H1 (cell line): ENCODE measurements around the gene LIN28B. TPM values are rescaled to one million over a fixed set of nuclear protein-coding genes. Genes with fewer than 3 reads are reported as not detected.

Experiments used
- CTCF ChIA-PET: fragments of 300-600 bp; sonication (Branson Sonifier 250); formaldehyde crosslinking; loops from one replicate; lab custom pipeline; 2021; ENCODE audit not compliant: partially characterized antibody; lab: Charles Lee
- POLR2A ChIA-PET: fragments of 300-600 bp; sonication (Branson Sonifier 250); formaldehyde crosslinking; loops from one replicate; lab custom pipeline; 2021; ENCODE audit warnings: inconsistent platforms; ENCODE audit not compliant: partially characterized antibody; lab: Charles Lee
- DNase-seq, 2 experiments: peaks; one replicate each; pipeline versions ENCODE4 v3.0.0 to v3.0.0-alpha.2; 2010 to 2022; ENCODE audit warnings: low spot score in 2 of 2, low read depth in 1 of 2, mixed read lengths in 1 of 2
- FAIRE-seq: peaks from 2 replicates; lab custom pipeline; 2011; peaks lifted over from hg19 to GRCh38; lab: Jason Lieb, UNC
- H2AFZ ChIP-seq: 2 replicates; pipeline ENCODE4 v1.8.1; 2012; ENCODE audit warnings: low read length, inconsistent platforms
- H2AK5ac ChIP-seq: 2 replicates; pipeline ENCODE4 v1.6.1; 2013; ENCODE audit warnings: low read depth, low read length
- H2BK120ac ChIP-seq: replicated peaks from 2 replicates; pipeline ENCODE3; 2013; ENCODE audit warnings: low read depth, low read length, inconsistent platforms
- H2BK12ac ChIP-seq: 2 replicates; pipeline ENCODE4 v1.6.1; 2013; ENCODE audit warnings: low read depth, low read length
- H2BK15ac ChIP-seq: 2 replicates; pipeline ENCODE4 v1.6.1; 2013; ENCODE audit warnings: low read length
- H2BK20ac ChIP-seq: 2 replicates; pipeline ENCODE4 v1.6.1; 2013; ENCODE audit warnings: low read length
- H2BK5ac ChIP-seq: 2 replicates; pipeline ENCODE4 v1.6.1; 2013; ENCODE audit warnings: low read depth, low read length
- H3K14ac ChIP-seq: 2 replicates; pipeline ENCODE4 v1.6.1; 2013; ENCODE audit warnings: inconsistent platforms; ENCODE audit not compliant: insufficient read length
- H3K18ac ChIP-seq: 2 replicates; pipeline ENCODE4 v1.6.1; 2013; ENCODE audit warnings: low read length; ENCODE audit errors: extremely low read depth
- H3K23ac ChIP-seq: 2 replicates; pipeline ENCODE4 v1.6.1; 2013; ENCODE audit warnings: inconsistent platforms; ENCODE audit not compliant: insufficient read length
- H3K23me2 ChIP-seq: 2 replicates; pipeline ENCODE4 v1.6.1; 2013; ENCODE audit warnings: low read depth, low read length
- H3K27ac ChIP-seq: 2 replicates; pipeline ENCODE4 v1.6.1; 2011; ENCODE audit warnings: low read depth, low read length, inconsistent platforms
- H3K27me3 ChIP-seq, 4 experiments: replicated peaks in 1 of 4; 1 replicate in 1 of 4; 2 replicates in 3 of 4; pipeline versions ENCODE4 v1.6.1 to v1.8.1; 2011 to 2013; ENCODE audit warnings: low read length in 3 of 4, mild to moderate bottlenecking in 3 of 4, inconsistent platforms in 2 of 4, mixed read lengths in 2 of 4, moderate library complexity in 1 of 4; ENCODE audit not compliant: control insufficient read depth in 3 of 4, insufficient read depth in 3 of 4; ENCODE audit errors: extremely low read depth in 1 of 4
- H3K36me3 ChIP-seq, 4 experiments: 2 replicates each; pipeline versions ENCODE4 v1.6.1 to v1.8.1; 2011 to 2013; ENCODE audit warnings: mild to moderate bottlenecking in 4 of 4, low read length in 3 of 4, moderate library complexity in 2 of 4, control low read depth in 1 of 4, inconsistent platforms in 1 of 4; ENCODE audit not compliant: insufficient read depth in 4 of 4, control insufficient read depth in 2 of 4
- H3K4ac ChIP-seq: replicated peaks from 2 replicates; pipeline ENCODE3; 2013; ENCODE audit warnings: low read length, low read depth, mixed read lengths, inconsistent platforms; ENCODE audit not compliant: insufficient read length
- H3K4me1 ChIP-seq, 4 experiments: replicated peaks in 1 of 4; 1 replicate in 1 of 4; 2 replicates in 3 of 4; pipeline versions ENCODE4 v1.6.1 to v1.8.1; 2011 to 2013; ENCODE audit warnings: low read length in 3 of 4, inconsistent platforms in 2 of 4, mixed read lengths in 1 of 4; ENCODE audit not compliant: insufficient read depth in 4 of 4, control insufficient read depth in 3 of 4
- H3K4me2 ChIP-seq, 2 experiments: 2 replicates each; pipeline versions ENCODE4 v1.6.1 to v1.8.1; 2011 to 2013; ENCODE audit warnings: low read depth in 2 of 2, low read length in 2 of 2, control low read depth in 1 of 2, inconsistent platforms in 1 of 2, mild to moderate bottlenecking in 1 of 2; ENCODE audit not compliant: insufficient read depth in 1 of 2
- H3K4me3 ChIP-seq, 4 experiments: fragments of 200-600, 300-600 bp in 1 of 4; sonication (generic), shearing (Covaris generic), sonication (Bioruptor Twin) in 1 of 4; 2 replicates each; pipeline versions ENCODE4 v1.5.1 to v1.8.1; 2011 to 2016; ENCODE audit warnings: low read length in 4 of 4, low read depth in 3 of 4, control low read depth in 2 of 4, inconsistent platforms in 2 of 4, mild to moderate bottlenecking in 2 of 4, mixed read lengths in 1 of 4, moderate library complexity in 1 of 4; ENCODE audit not compliant: insufficient read depth in 2 of 4; ENCODE audit errors: extremely low read depth in 1 of 4
- H3K56ac ChIP-seq: replicated peaks from 2 replicates; pipeline ENCODE3; 2013; ENCODE audit warnings: low read depth, mild to moderate bottlenecking, mixed read lengths, low read length, inconsistent platforms; ENCODE audit not compliant: insufficient read length
- H3K79me1 ChIP-seq: 2 replicates; pipeline ENCODE4 v1.6.1; 2013; ENCODE audit warnings: low read depth, low read length, control low read depth
- H3K79me2 ChIP-seq, 2 experiments: 2 replicates each; pipeline versions ENCODE4 v1.6.1 to v1.8.1; 2012 to 2013; ENCODE audit warnings: low read length in 2 of 2, mild to moderate bottlenecking in 2 of 2, inconsistent platforms in 1 of 2; ENCODE audit not compliant: insufficient read depth in 2 of 2, control insufficient read depth in 1 of 2
- H3K9ac ChIP-seq, 4 experiments: replicated peaks in 1 of 4; 1 replicate in 1 of 4; 2 replicates in 3 of 4; pipeline versions ENCODE4 v1.6.1 to v1.8.1; 2011 to 2013; ENCODE audit warnings: low read depth in 3 of 4, low read length in 3 of 4, control low read depth in 2 of 4, mild to moderate bottlenecking in 2 of 4, moderate library complexity in 2 of 4, inconsistent platforms in 1 of 4; ENCODE audit errors: extremely low read depth in 1 of 4
- H3K9me3 ChIP-seq, 2 experiments: 2 replicates each; pipeline versions ENCODE4 v1.6.1 to v1.8.1; 2012 to 2013; ENCODE audit warnings: mild to moderate bottlenecking in 2 of 2, moderate library complexity in 2 of 2, control low read depth in 1 of 2, inconsistent platforms in 1 of 2, low read depth in 1 of 2, low read length in 1 of 2, mixed read lengths in 1 of 2; ENCODE audit not compliant: insufficient read depth in 2 of 2
- H4K20me1 ChIP-seq, 2 experiments: replicated peaks in 1 of 2; 2 replicates each; pipeline versions ENCODE3 to v1.8.1; 2011 to 2013; ENCODE audit warnings: inconsistent platforms in 2 of 2, low read length in 2 of 2, mild to moderate bottlenecking in 1 of 2; ENCODE audit not compliant: insufficient read depth in 2 of 2, control insufficient read depth in 1 of 2
- H4K5ac ChIP-seq: 2 replicates; pipeline ENCODE4 v1.6.1; 2013; ENCODE audit warnings: low read length, low read depth, mixed read lengths, inconsistent platforms; ENCODE audit not compliant: insufficient read length
- H4K8ac ChIP-seq: 2 replicates; pipeline ENCODE4 v1.8.0; 2013; ENCODE audit warnings: mild to moderate bottlenecking, moderate library complexity, low read length, inconsistent platforms; ENCODE audit not compliant: insufficient read depth; ENCODE audit errors: extremely low read depth
- H4K91ac ChIP-seq: replicated peaks from 2 replicates; pipeline ENCODE3; 2013; ENCODE audit warnings: low read length, mixed read lengths, inconsistent platforms; ENCODE audit not compliant: insufficient read length
- ASH2L ChIP-seq: fragments of 200-600, 300-600 bp; sonication (generic); IDR thresholded peaks from one replicate; pipeline ENCODE4 v1.7.1; 2017; ENCODE audit warnings: low read length
- BCL11A ChIP-seq, 2 experiments: IDR thresholded peaks; one replicate each; pipeline ENCODE4 v1.6.1; 2011; ENCODE audit warnings: low read depth in 2 of 2, low read length in 2 of 2, mild to moderate bottlenecking in 2 of 2
- CBX5 ChIP-seq: fragments of 300-800, 300-1000 bp; sonication (generic); IDR thresholded peaks from 2 replicates; pipeline ENCODE4 v1.7.1; 2016; ENCODE audit warnings: antibody characterized with exemption, low read length, low read depth
- CREB1 ChIP-seq: IDR thresholded peaks from 2 replicates; pipeline ENCODE4 v1.6.1; 2012; ENCODE audit warnings: inconsistent platforms
- E2F6 ChIP-seq: IDR thresholded peaks from 2 replicates; pipeline ENCODE4 v1.6.1; 2012; ENCODE audit warnings: inconsistent platforms
- EGR1 ChIP-seq: IDR thresholded peaks from 2 replicates; pipeline ENCODE4 v1.6.1; 2011; ENCODE audit warnings: low read depth, low read length, borderline replicate concordance
- EP300 ChIP-seq, 2 experiments: IDR thresholded peaks; 1 replicate in 1 of 2; 2 replicates in 1 of 2; pipeline ENCODE4 v1.6.1; 2011 to 2012; ENCODE audit warnings: low read depth in 2 of 2, low read length in 2 of 2, mild to moderate bottlenecking in 2 of 2, borderline replicate concordance in 1 of 2, inconsistent platforms in 1 of 2, moderate library complexity in 1 of 2
- HDAC2 ChIP-seq, 2 experiments: fragments of 300-600 bp in 1 of 2; sonication (generic) in 1 of 2; IDR thresholded peaks; 2 replicates each; pipeline ENCODE4 v1.6.1; 2011 to 2012; ENCODE audit warnings: low read depth in 2 of 2, low read length in 2 of 2, mild to moderate bottlenecking in 2 of 2, moderate library complexity in 2 of 2, borderline replicate concordance in 1 of 2, inconsistent platforms in 1 of 2
- KDM1A ChIP-seq: fragments of 200-600, 300-600 bp; sonication (generic); IDR thresholded peaks from 2 replicates; pipeline ENCODE4 v1.7.1; 2016; ENCODE audit warnings: mild to moderate bottlenecking, low read length, borderline replicate concordance
- POLR2A ChIP-seq, 2 experiments: IDR thresholded peaks; 1 replicate in 1 of 2; 2 replicates in 1 of 2; pipeline ENCODE4 v1.6.1; 2011; ENCODE audit warnings: low read depth in 2 of 2, low read length in 2 of 2, mild to moderate bottlenecking in 2 of 2; ENCODE audit errors: control extremely low read depth in 1 of 2
- SAP30 ChIP-seq: fragments of 300-600 bp; sonication (generic); IDR thresholded peaks from 2 replicates; pipeline ENCODE4 v1.7.1; 2012; ENCODE audit warnings: low read length, moderate library complexity, mild to moderate bottlenecking, inconsistent platforms; ENCODE audit not compliant: insufficient read depth, insufficient replicate concordance
- SIRT6 ChIP-seq: IDR thresholded peaks from one replicate; pipeline ENCODE4 v1.7.1; 2012; ENCODE audit warnings: low read length, inconsistent platforms
- SP1 ChIP-seq: IDR thresholded peaks from 2 replicates; pipeline ENCODE4 v1.6.1; 2011; ENCODE audit warnings: low read depth, low read length
- TBP ChIP-seq: IDR thresholded peaks from 2 replicates; pipeline ENCODE4 v1.6.1; 2011; ENCODE audit warnings: low read depth, low read length, improper control_type of control experiment
- WGBS, 2 experiments: shearing (Covaris generic) in 1 of 2; methylation state at CpG; one replicate each; pipeline versions ENCODE4 v1.1.6 to v1.1.7; 2013 to 2015; ENCODE audit warnings: low lambda C conversion rate in 2 of 2, mixed read lengths in 2 of 2, inconsistent platforms in 1 of 2, low coverage in 1 of 2, missing lambda C conversion rate in 1 of 2; ENCODE audit not compliant: insufficient replicate concordance in 2 of 2, insufficient coverage in 1 of 2, insufficient read length in 1 of 2; ENCODE audit errors: extremely low coverage in 1 of 2, missing lambda C conversion rate in 1 of 2; 5-methylcytosine and 5-hydroxymethylcytosine counted together
- polyA plus RNA-seq, 7 experiments: library from polyadenylated mRNA; depleted of rRNA in 3 of 7; stranded (reverse) in 5 of 7; unstranded in 2 of 7; fragments of >200 nt in 5 of 7; fragments of 200-250 nt in 2 of 7; gene quantifications; 1 replicate in 5 of 7; 2 replicates in 1 of 7; 4 replicates in 1 of 7; pipeline versions ENCODE4 v1.2.1 to v1.2.3, GENCODE V29; 2011 to 2013; ENCODE audit warnings: missing spikeins in 2 of 7, mixed read lengths in 2 of 7
- total RNA-seq: library from RNA; stranded (reverse); fragmentation: NEBNext Ultra II Directional; extraction: Animal tissue kit (Norgen Biotek cat#: 25700); gene quantifications from 2 replicates; pipeline ENCODE4 v1.2.1, GENCODE V29; 2021

Gene LIN28B
- total and polyA plus RNA-seq, 2 of the 8 experiments (the other 6 are each of a cell fraction or from before 2014, with no cell fraction given) = 27.4 to 94.7 TPM

- Histone ChIP-seq H4K8ac (no peak overlapping the region), H2BK12ac (no peak overlapping the region), H3K36me3 (peaks cover 7 to 24% (median 12%) of the 10 kb centered on the region in 4 experiments; a peak in 7 of 8 replicates), H3K4ac (no peak overlapping the region), H3K9me3 (peaks cover 0 to 9% of the 10 kb centered on the region in 2 experiments; a peak in 1 of 4 replicates), H3K56ac (no peak overlapping the region), H3K9ac (no peak overlapping the region), H4K5ac (no peak overlapping the region), H2AK5ac (no peak overlapping the region), H2AFZ (no peak overlapping the region), H4K91ac (no peak overlapping the region), H3K18ac (no peak overlapping the region), H3K14ac (no peak overlapping the region), H2BK5ac (no peak overlapping the region), H2BK20ac (no peak overlapping the region), H3K23me2 (no peaks in the 10 kb centered on the region), H3K23ac (no peak overlapping the region), H3K27me3 (no peaks in the 10 kb centered on the region), H3K79me1 (no peaks in the 10 kb centered on the region), H2BK120ac (no peak overlapping the region), H3K4me3 (no peak overlapping the region), H3K4me2 (no peak overlapping the region), H2BK15ac (no peak overlapping the region), H4K20me1 (peaks cover 0 to 2% of the 10 kb centered on the region in 2 experiments), H3K79me2 (peaks cover 0 to 81% of the 10 kb centered on the region in 2 experiments; a peak in 3 of 4 replicates), H3K4me1 (no peaks in the 10 kb centered on the region; a peak in 1 of 7 replicates), H3K27ac (no peak overlapping the region)
- DNase-seq (no peak), FAIRE-seq (no peak)
- CTCF ChIA-PET = no interaction called here
- POLR2A ChIA-PET = interaction anchor here (1.1 to 1.9 kb wide), 7 partner anchors 10 to 38 kb away, joined by 3 to 8 read pairs (median 3); no protein-coding TSS in a partner anchor
- 86% methylated on average over 3 of the region's 3 CpGs; no CpG with 5 or more reads in 1 of the 2 experiments for WGBS, 2 experiments
- TF ChIP-seq SIRT6 (no peak), KDM1A (no peak), EP300 (IDR thresholded peaks at IDR 0.05; ENCODE audit: borderline replicate concordance in 1 of 2, low read depth in 2 of 2, low read length in 2 of 2) (no peak), HDAC2 (IDR thresholded peaks at IDR 0.05; ENCODE audit: borderline replicate concordance in 1 of 2, low read depth in 2 of 2, low read length in 2 of 2) (no peak), TBP (no peak), ASH2L (no peak), SAP30 (no peak), POLR2A (IDR thresholded peaks at IDR 0.05; ENCODE audit: control extremely low read depth in 1 of 2, low read depth in 2 of 2, low read length in 2 of 2) (no peak), EGR1 (no peak), E2F6 (no peak), SP1 (no peak), CBX5 (no peak), BCL11A (IDR thresholded peaks at IDR 0.05; ENCODE audit: low read depth in 2 of 2, low read length in 2 of 2) (no peak), CREB1 (no peak)
Measured at GRCh38 chr6:104986625-104987024, 29.7 kb downstream of the LIN28B start.
